ENCODE data around the gene MED15.
"Not testable (repeated sequence)": the region's sequence is repeated elsewhere in the genome, so short reads cannot be mapped to it uniquely, and the experiment has no call there.

MED15 gene

GRCh38 chr22:20606041-20606783 lies 98.8 kb downstream of the MED15 start:
- peak; percentile 67 to 75 for DNase-seq

- no peak for DNase-seq
These were observed 99.3 kb downstream of the MED15 start for GRCh38 chr22:20606784-20607128.

GRCh38 chr22:20607157-20607907 lies 99.9 kb downstream of the MED15 start:
- no peak for DNase-seq

- no peak for DNase-seq
These were observed 102.9 kb downstream of the MED15 start for GRCh38 chr22:20610243-20610686.

GRCh38 chr22:20610757-20611156 lies 103.3 kb downstream of the MED15 start:
- DNase-seq = no peak

GRCh38 chr22:20611418-20611817 lies 104.0 kb downstream of the MED15 start:
- DNase-seq = no peak

- DNase-seq = no peak
These were observed 105.9 kb downstream of the MED15 start for GRCh38 chr22:20613301-20613700.

- DNase-seq = no peak
These were observed 107.6 kb downstream of the MED15 start for GRCh38 chr22:20615021-20615420.

- DNase-seq = no peak
These were observed 108.4 kb downstream of the MED15 start for GRCh38 chr22:20615533-20616450.

GRCh38 chr22:20616451-20617043 lies 109.1 kb downstream of the MED15 start:
- DNase-seq = no peak

GRCh38 chr22:20618488-20618887 lies 111.1 kb downstream of the MED15 start:
- no peak for DNase-seq

GRCh38 chr22:20619045-20619892 lies 111.9 kb downstream of the MED15 start:
- no peak for DNase-seq

- DNase-seq = not testable (repeated sequence)
These were observed 112.4 kb downstream of the MED15 start for GRCh38 chr22:20619893-20620194.

- no peak for DNase-seq
These were observed 113.8 kb downstream of the MED15 start for GRCh38 chr22:20621162-20621561.

GRCh38 chr22:20622650-20623339 lies 115.4 kb downstream of the MED15 start:
- no peak for DNase-seq

GRCh38 chr22:20624161-20624616 lies 116.8 kb downstream of the MED15 start:
- no peak for DNase-seq

GRCh38 chr22:20625270-20625669 lies 117.9 kb downstream of the MED15 start:
- no peak for DNase-seq

- no peak for DNase-seq
These were observed 119.4 kb downstream of the MED15 start for GRCh38 chr22:20626811-20627210.

- no peak for DNase-seq
These were observed 120.0 kb downstream of the MED15 start for GRCh38 chr22:20627432-20627831.

- no peak for DNase-seq
These were observed 120.9 kb downstream of the MED15 start for GRCh38 chr22:20628081-20628939.
